ELR (cell line): ENCODE results near the gene FGD4.

Experiments
- DNase-seq: peaks from one replicate; pipeline ENCODE4 v3.0.0-alpha.2; 2015; ENCODE audit warnings: low read depth

Gene FGD4

DNA sequence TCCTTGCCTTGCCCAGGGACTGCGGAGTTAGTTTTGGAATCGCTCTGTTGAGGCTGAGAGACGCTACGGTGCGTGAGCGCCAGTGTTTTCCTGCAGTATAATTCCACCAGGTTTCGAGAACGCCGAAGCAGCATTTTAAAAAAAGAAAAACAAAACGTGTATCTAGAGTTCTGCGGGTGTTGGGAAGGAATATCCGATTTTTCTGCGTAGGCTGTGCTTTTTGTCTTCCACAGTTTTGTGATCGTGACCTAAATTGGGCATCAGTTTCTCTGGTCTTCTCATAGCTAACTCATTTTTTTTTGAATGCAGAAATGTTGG, 280.5 kb downstream of the FGD4 start:
- no peak for DNase-seq

DNA sequence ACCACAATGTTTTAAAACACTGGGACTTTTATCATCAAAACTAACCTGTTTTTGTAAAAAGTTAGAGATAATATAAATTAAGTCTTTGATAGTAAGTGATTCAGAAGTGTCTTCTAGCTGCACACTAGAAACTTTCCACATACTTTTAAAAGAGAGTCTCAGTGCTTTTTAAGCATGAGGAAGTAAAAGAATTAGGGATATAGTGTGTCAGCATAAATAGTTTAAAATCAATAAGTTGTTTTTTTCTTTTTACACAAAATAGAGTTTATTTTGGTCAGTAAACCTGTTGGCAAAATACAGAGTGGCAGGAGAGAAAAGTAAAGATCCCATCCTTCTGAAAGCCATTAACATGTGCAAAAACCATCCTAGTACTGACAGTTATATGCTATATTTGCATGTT, 281.4 kb downstream of the FGD4 start:
- DNase-seq = no peak

DNA sequence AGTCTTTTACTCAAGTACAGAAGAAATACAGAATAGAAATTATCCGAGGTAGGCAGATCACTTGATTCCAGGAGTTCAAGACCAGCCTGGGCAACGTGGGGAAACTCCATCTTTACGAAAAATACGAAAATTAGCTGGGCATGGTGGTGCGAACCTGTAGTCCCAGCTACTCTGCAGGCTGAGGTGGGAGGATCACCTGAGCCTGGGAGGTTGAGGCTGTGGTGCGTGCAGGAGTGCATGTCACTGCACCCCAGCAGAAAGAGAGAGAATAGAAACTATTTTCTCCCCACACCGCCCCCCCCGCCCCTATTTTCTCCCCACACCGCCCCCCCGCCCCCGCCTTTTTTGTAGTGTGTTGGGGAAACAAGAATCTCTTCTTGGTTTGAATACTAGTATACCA, 281.9 kb downstream of the FGD4 start:
- DNase-seq = no peak

DNA sequence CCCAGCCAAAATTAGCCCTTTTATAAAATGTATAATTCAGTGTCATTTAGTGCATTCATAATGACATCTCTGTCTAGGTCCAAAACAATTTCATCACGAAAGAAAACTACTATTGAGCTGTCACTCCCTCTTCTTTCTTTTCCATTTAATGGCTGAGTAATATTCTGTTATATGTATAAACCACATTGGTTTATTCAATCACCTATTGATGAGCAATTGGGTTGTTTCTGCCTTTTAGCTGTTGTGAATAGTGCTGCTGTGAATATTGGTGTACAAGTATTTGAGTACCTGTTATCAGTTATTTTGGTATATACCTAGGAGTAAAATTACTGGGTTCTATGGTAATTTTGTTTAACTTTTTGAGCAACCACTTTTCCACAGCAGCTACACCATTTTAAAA, 287.0 kb downstream of the FGD4 start:
- DNase-seq = no peak

DNA sequence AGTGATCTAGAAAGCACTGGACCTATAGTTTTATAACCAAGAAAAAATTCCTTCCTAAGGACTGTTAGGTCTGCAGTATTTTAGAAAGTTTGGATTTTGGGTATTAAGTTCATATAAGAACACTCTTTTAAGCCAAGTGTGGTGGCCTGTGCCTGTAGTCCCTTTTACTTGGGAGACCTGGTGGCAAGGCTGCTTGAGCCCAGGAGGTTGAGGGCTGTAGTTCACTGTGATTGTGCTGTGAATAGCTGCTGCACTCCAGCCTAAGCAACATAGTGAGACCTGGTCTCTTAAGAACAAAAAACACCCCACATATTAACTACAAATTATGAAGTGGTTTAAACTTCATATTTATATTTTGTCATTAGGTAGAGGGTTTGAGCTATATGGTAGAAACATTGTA, 289.4 kb downstream of the FGD4 start:
- no peak for DNase-seq

DNA sequence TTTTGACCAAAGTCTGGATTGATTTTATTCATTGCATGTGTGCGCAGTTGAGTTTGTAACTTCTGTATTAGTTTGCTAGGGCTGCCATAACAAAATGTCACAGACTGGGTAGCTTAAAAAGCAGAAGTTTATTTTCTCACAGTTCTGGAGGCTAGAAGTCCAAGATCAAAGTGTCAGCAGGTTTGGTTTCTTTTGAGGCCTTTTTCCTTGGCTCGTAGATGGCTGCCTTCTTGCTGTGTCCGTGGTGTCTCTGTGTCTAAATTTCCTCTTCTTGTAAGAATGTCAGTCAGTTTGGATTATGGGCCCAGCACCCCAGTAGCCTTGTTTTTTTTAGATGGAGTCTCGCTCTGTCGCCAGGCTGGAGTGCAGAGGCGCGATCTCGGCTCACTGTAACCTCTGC, 291.6 kb downstream of the FGD4 start:
- no peak for DNase-seq

DNA sequence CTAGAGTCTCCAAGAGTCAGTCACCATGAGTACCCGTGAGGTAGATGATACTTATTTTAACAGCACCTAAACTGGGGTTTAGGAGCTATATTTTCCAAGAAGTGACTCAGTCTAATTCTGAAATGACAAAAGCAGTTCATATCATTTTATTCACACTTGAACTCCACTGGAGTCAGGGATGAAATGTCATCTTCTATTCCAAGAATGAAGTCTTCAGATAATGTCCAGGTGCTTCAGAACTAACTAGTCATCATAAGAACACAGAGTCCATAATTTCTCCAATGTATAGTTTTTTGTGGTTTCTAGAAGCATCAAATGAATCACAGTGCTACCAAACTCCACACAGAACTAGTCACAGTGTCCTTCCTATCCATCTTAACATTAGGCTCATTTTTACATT, 293.0 kb downstream of the FGD4 start:
- peak; percentile 15 for DNase-seq

DNA sequence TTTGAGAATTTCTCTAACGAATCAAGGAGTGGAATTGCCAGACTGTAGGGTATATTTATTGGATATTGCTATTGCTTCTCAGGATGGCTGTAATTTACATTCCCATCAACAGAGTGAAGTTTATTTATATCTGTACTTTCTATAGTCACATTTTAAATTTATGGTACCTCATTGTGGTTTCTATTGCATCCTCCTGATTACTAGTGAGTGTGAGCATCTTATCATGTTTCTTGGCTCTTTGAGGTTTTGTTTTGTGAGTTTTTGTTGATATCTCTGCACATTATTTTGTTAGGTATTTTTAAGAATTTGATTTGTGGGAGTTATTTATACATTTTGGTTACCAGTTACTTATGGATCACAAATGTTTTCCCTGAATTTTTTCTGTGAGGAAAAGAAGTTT, 293.7 kb downstream of the FGD4 start:
- no peak for DNase-seq
